HepG2 (cell line): ENCODE measurements around the gene ADCY7. TPM values are rescaled to one million over a fixed set of nuclear protein-coding genes. Genes with fewer than 3 reads are reported as not detected.
A peak's percentile ranks its signal among the peaks of the same experiment; 100 is the strongest.

Source experiments
- ASH2L ChIP-seq: fragments of 300-600, 200-600 bp; sonication (generic); IDR thresholded peaks from 2 replicates; pipeline ENCODE4 v1.7.0; 2017; ENCODE audit warnings: low read depth, mild to moderate bottlenecking, moderate library complexity, mixed read lengths, low read length; ENCODE audit not compliant: insufficient read length
- CBX2 ChIP-seq, 2 experiments: fragments of 200-600 bp in 1 of 2; sonication (generic); formaldehyde crosslinking in 1 of 2; IDR thresholded peaks; 2 replicates each; pipeline versions ENCODE4 v1.7.0 to v1.8.1; 2018 to 2022; ENCODE audit warnings: low read depth in 2 of 2, low read length in 1 of 2, mild to moderate bottlenecking in 1 of 2, missing genetic modification reagents in 1 of 2
- CCDC6 ChIP-seq: sonication (generic); formaldehyde crosslinking; IDR thresholded peaks from 2 replicates; pipeline ENCODE4 v1.8.1; 2022; ENCODE audit warnings: mild to moderate bottlenecking, missing genetic modification reagents, moderate library complexity
- ELF4 ChIP-seq: sonication (generic); formaldehyde crosslinking; IDR thresholded peaks from 2 replicates; pipeline ENCODE4 v1.5.0; 2020; ENCODE audit warnings: missing genetic modification reagents, mild to moderate bottlenecking, moderate library complexity, borderline replicate concordance
- FOXK2 ChIP-seq: fragments of 450-650 bp; IDR thresholded peaks from 2 replicates; pipeline ENCODE4 v1.6.1; 2016
- IRF2 ChIP-seq: IDR thresholded peaks from 2 replicates; pipeline ENCODE4 v1.6.1; 2018; ENCODE audit warnings: missing genetic modification reagents, missing compliant biosample characterization
- KIAA2018 ChIP-seq: sonication (generic); formaldehyde crosslinking; IDR thresholded peaks from 2 replicates; pipeline ENCODE4 v1.5.0; 2020; ENCODE audit warnings: mild to moderate bottlenecking, missing genetic modification reagents, borderline replicate concordance
- NCOA1 ChIP-seq: sonication (generic); formaldehyde crosslinking; IDR thresholded peaks from 2 replicates; pipeline ENCODE4 v1.9.0; 2021; ENCODE audit warnings: missing genetic modification reagents
- NR2F1 ChIP-seq, 2 experiments: fragments of 450-650 bp in 1 of 2; formaldehyde crosslinking in 1 of 2; IDR thresholded peaks; 2 replicates each; pipeline versions ENCODE4 v1.5.0 to v1.6.1; 2016 to 2020; ENCODE audit warnings: mild to moderate bottlenecking in 1 of 2, missing compliant biosample characterization in 1 of 2, missing genetic modification reagents in 1 of 2, moderate library complexity in 1 of 2
- NR2F2 ChIP-seq: IDR thresholded peaks from 2 replicates; pipeline ENCODE4 v1.6.1; 2012; ENCODE audit warnings: low read depth, inconsistent platforms, borderline replicate concordance
- POGZ ChIP-seq: sonication (generic); formaldehyde crosslinking; IDR thresholded peaks from 2 replicates; pipeline ENCODE4 v1.4.0; 2020; ENCODE audit warnings: mild to moderate bottlenecking, missing genetic modification reagents
- SMAD1 ChIP-seq: sonication (generic); formaldehyde crosslinking; IDR thresholded peaks from 2 replicates; pipeline ENCODE4 v1.4.0; 2020; ENCODE audit warnings: missing genetic modification reagents, low read depth, mild to moderate bottlenecking, borderline replicate concordance
- SMARCC2 ChIP-seq: fragments of 450-650 bp; IDR thresholded peaks from 2 replicates; pipeline ENCODE4 v1.6.1; 2017; ENCODE audit warnings: antibody characterized with exemption, mild to moderate bottlenecking
- STAT5B ChIP-seq: sonication (generic); formaldehyde crosslinking; IDR thresholded peaks from 2 replicates; pipeline ENCODE4 v1.4.0; 2020; ENCODE audit warnings: missing genetic modification reagents
- YY1 ChIP-seq: IDR thresholded peaks from 2 replicates; pipeline ENCODE4 v1.6.1; 2011; ENCODE audit warnings: low read length, low read depth, moderate library complexity, mild to moderate bottlenecking; ENCODE audit not compliant: insufficient read depth, insufficient replicate concordance
- ZFP1 ChIP-seq: IDR thresholded peaks from 2 replicates; pipeline ENCODE4 v1.6.1; 2016
- ZNF292 ChIP-seq: sonication (generic); formaldehyde crosslinking; IDR thresholded peaks from 2 replicates; pipeline ENCODE4 v1.8.1; 2022; ENCODE audit warnings: mild to moderate bottlenecking, low read depth, missing genetic modification reagents, borderline replicate concordance
- ZNF543 ChIP-seq: sonication (generic); formaldehyde crosslinking; IDR thresholded peaks from 2 replicates; pipeline ENCODE4 v1.4.0; 2020; ENCODE audit warnings: mild to moderate bottlenecking, missing genetic modification reagents
- ZNF549 ChIP-seq: sonication (generic); formaldehyde crosslinking; IDR thresholded peaks from 2 replicates; pipeline ENCODE4 v1.5.0; 2020; ENCODE audit warnings: missing genetic modification reagents
- polyA plus RNA-seq, 8 experiments: library from polyadenylated mRNA; depleted of rRNA in 3 of 8; stranded (reverse) in 7 of 8; unstranded in 1 of 8; fragments of >200 nt; fragmentation: Illumina TruSeq in 4 of 8; extraction: Trizol in 4 of 8; gene quantifications; 2 replicates each; pipeline versions ENCODE4 v1.2.1 to v1.2.3, GENCODE V29; 2011 to 2016; ENCODE audit warnings: low read depth in 4 of 8, missing spikeins in 1 of 8, mixed read lengths in 1 of 8; ENCODE audit not compliant: insufficient read depth in 1 of 8
- total RNA-seq, 5 experiments: library from RNA; depleted of rRNA; stranded (reverse); fragments of >200 nt; fragmentation: Illumina TruSeq; extraction: Trizol; gene quantifications; 2 replicates each; pipeline ENCODE4 v1.2.3, GENCODE V29; 2016; ENCODE audit warnings: low read depth in 1 of 5
- TF ChIP-seq, protein P1 (sequence below): sonication (generic); formaldehyde crosslinking; IDR thresholded peaks from 2 replicates; pipeline ENCODE4 v1.8.1; 2023; ENCODE audit warnings: mild to moderate bottlenecking, inconsistent platforms, moderate library complexity, missing genetic modification reagents, borderline replicate concordance

The ADCY7 gene
- total and polyA plus RNA-seq, 2 of the 13 experiments (the other 11 are each of a cell fraction or from before 2014, with no cell fraction given): 2.2 to 4.3 TPM

GRCh38 chr16:50309527-50310307 is 43.4 kb downstream of the ADCY7 start (continued):
- TF ChIP-seq ZNF292 (CRISPR knock-in tag): peak; percentile 72; the same call in 1 of the 2 replicates
- no peak for TF ChIP-seq ZNF549 (CRISPR knock-in tag)
- TF ChIP-seq, protein P1, sequence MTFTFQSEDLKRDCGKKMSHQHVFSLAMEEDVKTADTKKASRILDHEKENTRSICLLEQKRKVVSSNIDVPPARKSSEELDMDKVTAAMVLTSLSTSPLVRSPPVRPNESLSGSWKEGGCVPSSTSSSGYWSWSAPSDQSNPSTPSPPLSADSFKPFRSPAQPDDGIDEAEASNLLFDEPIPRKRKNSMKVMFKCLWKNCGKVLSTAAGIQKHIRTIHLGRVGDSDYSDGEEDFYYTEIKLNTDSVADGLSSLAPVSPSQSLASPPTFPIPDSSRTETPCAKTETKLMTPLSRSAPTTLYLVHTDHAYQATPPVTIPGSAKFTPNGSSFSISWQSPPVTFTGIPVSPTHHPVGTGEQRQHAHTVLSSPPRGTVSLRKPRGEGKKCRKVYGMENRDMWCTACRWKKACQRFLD (CRISPR knock-in tag): no peak
- peak; percentile 83 to 91 for TF ChIP-seq NR2F1 (CRISPR knock-in tag; IDR thresholded peaks at IDR 0.05)
- TF ChIP-seq NCOA1 (CRISPR knock-in tag): no peak
- no peak for TF ChIP-seq ASH2L
- TF ChIP-seq CBX2 (IDR thresholded peaks at IDR 0.05; ENCODE audit: low read depth, low read length): no peak
- TF ChIP-seq CBX2 (CRISPR knock-in tag; IDR thresholded peaks at IDR 0.05; ENCODE audit: low read depth): no peak
- TF ChIP-seq SMAD1 (CRISPR knock-in tag): peak; percentile 91; the same call in 1 of the 2 replicates
- TF ChIP-seq STAT5B (CRISPR knock-in tag): no peak
- TF ChIP-seq ZFP1 (CRISPR knock-in tag): no peak
- no peak for TF ChIP-seq ZNF543 (CRISPR knock-in tag)
- peak; percentile 60 for TF ChIP-seq NR2F2
- TF ChIP-seq SMARCC2: no peak
- TF ChIP-seq IRF2 (CRISPR knock-in tag): no peak
- TF ChIP-seq CCDC6: no peak
- no peak for TF ChIP-seq YY1
- TF ChIP-seq ELF4 (CRISPR knock-in tag): no peak
- TF ChIP-seq KIAA2018 (CRISPR knock-in tag): no peak
- TF ChIP-seq POGZ: no peak
- no peak for TF ChIP-seq FOXK2
